Measurements from ENCODE around the gene SERTAD3. TPM values are rescaled to one million over a fixed set of nuclear protein-coding genes. Genes with fewer than 3 reads are reported as not detected.

Gene SERTAD3
- total and polyA plus RNA-seq, 2 of the 4 experiments (the other 2 are of a cell fraction) = 20.5 to 23.3 TPM

GRCh38 chr19:40465025-40465556 lies 21.0 kb upstream of the SERTAD3 start:
- Histone ChIP-seq H3K4ac (ENCODE audit: low read depth, low read length) (peak overlapping the region; percentile 76), H3K56ac (ENCODE audit: extremely low read depth, insufficient read depth, low read length) (peak overlapping the region; percentile 12; the same call in 1 of the 2 replicates), H2AFZ (replicated peaks; ENCODE audit: low read length, poor library complexity) (peak overlapping the region; percentile 99), H3K36me3 (ENCODE audit: control insufficient read depth, insufficient read depth, low read length) (no peaks in the 10 kb centered on the region), H3K9ac (ENCODE audit: low read depth, low read length) (peak overlapping the region; percentile 56), H2AK5ac (ENCODE audit: low read depth, low read length) (peak overlapping the region; percentile 56; the same call in 1 of the 2 replicates), H2AK9ac (replicated peaks; ENCODE audit: low read depth, low read length, poor library complexity) (peak overlapping the region; percentile 93), H3K18ac (ENCODE audit: low read depth, low read length) (peak overlapping the region; percentile 22; the same call in 1 of the 2 replicates), H2BK120ac (ENCODE audit: low read depth, low read length) (0 out of 2 replicates have a peak overlapping the region, but pooled peaks have one; percentile 0), H3K79me1 (ENCODE audit: low read depth in 1 of 2, low read length in 2 of 2) (peaks cover 0 to 31% of the 10 kb centered on the region in 2 experiments; a peak in 3 of 4 replicates), H3K14ac (replicated peaks; ENCODE audit: low read depth, low read length) (peak overlapping the region; percentile 64; the same call in 1 of the 2 replicates), H3K9me1 (ENCODE audit: insufficient read depth, low read length) (peaks cover 11% of the 10 kb centered on the region), H3K27ac (ENCODE audit: insufficient read depth, low read length) (peak overlapping the region; percentile 57), H4K91ac (ENCODE audit: insufficient read depth, low read depth, low read length) (peak overlapping the region; percentile 72), H4K5ac (ENCODE audit: low read depth, low read length) (peak overlapping the region; percentile 37), H3K9me3 (ENCODE audit: control insufficient read depth, insufficient read depth, low read length) (no peaks in the 10 kb centered on the region), H3K4me3 (ENCODE audit: insufficient read depth, low read depth, low read length) (peak overlapping the region; percentile 68), H3K27me3 (ENCODE audit: control insufficient read depth, insufficient read depth, low read length) (peaks cover 11% of the 10 kb centered on the region; the same call in 1 of the 2 replicates), H3K23ac (ENCODE audit: low read depth, low read length) (peak overlapping the region; percentile 8), H2BK5ac (ENCODE audit: low read depth, low read length, poor library complexity, severe bottlenecking) (peak overlapping the region; percentile 76), H3K4me1 (ENCODE audit: control insufficient read depth, insufficient read depth, low read length) (peaks cover 16% of the 10 kb centered on the region), H2BK20ac (ENCODE audit: low read depth, low read length) (no peak overlapping the region), H2BK15ac (ENCODE audit: low read depth, low read length) (no peak overlapping the region; the same call in 2 of the 3 replicates), H4K20me1 (ENCODE audit: insufficient read depth, low read length) (peaks cover 9% of the 10 kb centered on the region; the same call in 1 of the 2 replicates), H4K8ac (ENCODE audit: low read depth in 2 of 2, low read length in 2 of 2) (peak overlapping the region; percentile 9 to 85; a peak in 3 of 4 replicates), H3K4me2 (ENCODE audit: low read depth, low read length) (peak overlapping the region; percentile 67)
- DNase-seq = peak; percentile 52
- POLR2A ChIA-PET (ENCODE audit: unreplicated experiment) = interaction anchor here (0.5 to 1.9 kb wide), 2 partner anchors 22 to 51 kb away, joined by 4 to 18 read pairs; no protein-coding TSS in a partner anchor
- in situ Hi-C loops (cut with MboI; ENCODE audit: low sequenced_read_pairs) (no loop called here), intact Hi-C loops (cut with micrococcal nuclease) (loop anchor here (1.0 to 10.0 kb wide), 2 partner anchors 60 to 137 kb away; no protein-coding TSS in a partner anchor), dilution Hi-C loops (cut with HindIII; ENCODE audit: low sequenced_read_pairs, unreplicated experiment) (no loop called here)
- TF ChIP-seq CTCF (conservative IDR thresholded peaks at IDR 0.05; ENCODE audit: low read depth, low read length) = no peak
- TF ChIP-seq CEBPB (IDR thresholded peaks at IDR 0.05; ENCODE audit: low read depth, low read length) = peak; percentile 61; the same call in 1 of the 2 replicates
- BruUV-seq (replicated peaks) = no TSS peak
- WGBS, 2 experiments (ENCODE audit: extremely low coverage in 2 of 2, insufficient read length in 1 of 2) = 30% methylated on average over 2 of the region's 11 CpGs; no CpG with 5 or more reads in 1 of the 2 experiments
- CTCF ChIA-PET = interaction anchor here (1.1 to 2.8 kb wide), 6 partner anchors 11 to 169 kb away, joined by 3 to 10 read pairs (median 9); no protein-coding TSS in a partner anchor
- peak; percentile 0 for ATAC-seq (ENCODE audit: low read depth)

All from IMR-90 (cell line).